Stimulated activated CD4-positive, alpha-beta T cell treated with anti-CD3 and anti-CD28 coated beads, Interleukin-15, amount 100 ng/mL, for 1 hour (primary cell): Measurements from ENCODE around the gene TGFBI.

ENCODE experiments used
- DNase-seq, 2 donors: peaks; one replicate each; pipeline ENCODE4 v3.0.0-alpha.2; 2020; ENCODE audit warnings: low read depth in 1 of 2, low spot score in 1 of 2

TGFBI gene

GRCh38 chr5:136062366-136063274 lies 33.8 kb downstream of the TGFBI start:
- no peak for DNase-seq

GRCh38 chr5:136063778-136064465 lies 35.1 kb downstream of the TGFBI start:
- DNase-seq: no peak

GRCh38 chr5:136064510-136064909 lies 35.7 kb downstream of the TGFBI start:
- no peak for DNase-seq

GRCh38 chr5:136065588-136065987 lies 36.8 kb downstream of the TGFBI start:
- DNase-seq: no peak

GRCh38 chr5:136066661-136067271 lies 38.0 kb downstream of the TGFBI start:
- DNase-seq: no peak

GRCh38 chr5:136067422-136067821 lies 38.6 kb downstream of the TGFBI start:
- DNase-seq: no peak

GRCh38 chr5:136070486-136071285 lies 41.9 kb downstream of the TGFBI start:
- DNase-seq: no peak

GRCh38 chr5:136073714-136074529 lies 45.1 kb downstream of the TGFBI start:
- DNase-seq: no peak

- DNase-seq: no peak
These were observed 46.7 kb downstream of the TGFBI start for GRCh38 chr5:136075466-136075891.

GRCh38 chr5:136076067-136076466 lies 47.3 kb downstream of the TGFBI start:
- DNase-seq: no peak

- DNase-seq: no peak
These were observed 48.2 kb downstream of the TGFBI start for GRCh38 chr5:136076881-136077445.

GRCh38 chr5:136079195-136079985 lies 50.6 kb downstream of the TGFBI start:
- DNase-seq: no peak

- DNase-seq: no peak
These were observed 51.3 kb downstream of the TGFBI start for GRCh38 chr5:136080113-136080482.

- DNase-seq: peak; percentile 10 to 11
These were observed 51.9 kb downstream of the TGFBI start for GRCh38 chr5:136080483-136081216.

- no peak for DNase-seq
These were observed 52.4 kb downstream of the TGFBI start for GRCh38 chr5:136081217-136081591.

- DNase-seq: peak; percentile 16 to 32
These were observed 53.8 kb downstream of the TGFBI start for GRCh38 chr5:136082390-136083193.

GRCh38 chr5:136084698-136085097 lies 55.9 kb downstream of the TGFBI start:
- no peak for DNase-seq
